Body of pancreas (tissue), 4 donors: Measurements from ENCODE around the gene FBL.
"Not testable (repeated sequence)": the region's sequence is repeated elsewhere in the genome, so short reads cannot be mapped to it uniquely, and the experiment has no call there.

Experiments used
- CTCF ChIP-seq, 7 experiments: fragments of 450-650 bp in 4 of 7; fragments of 200-600 bp in 3 of 7; sonication (generic) in 3 of 7; IDR thresholded peaks; one replicate each; pipeline ENCODE4 v1.5.1; 2016 to 2019; ENCODE audit warnings: antibody characterized with exemption in 7 of 7
- POLR2A ChIP-seq, 3 donors: fragments of 450-650 bp; IDR thresholded peaks; one replicate each; pipeline ENCODE4 v1.6.1; 2016; ENCODE audit warnings: antibody characterized with exemption in 3 of 3, mild to moderate bottlenecking in 2 of 3

- TF ChIP-seq POLR2A, CTCF (IDR thresholded peaks at IDR 0.05): not testable (repeated sequence)
These were observed 39.8 kb upstream of the FBL start for GRCh38 chr19:39885821-39886554.
